ENCODE measurements around the gene SGSM2.

The SGSM2 gene

GRCh38 chr17:2372180-2372579, 34.9 kb downstream of the SGSM2 start:
- TF ChIP-seq, protein P1, sequence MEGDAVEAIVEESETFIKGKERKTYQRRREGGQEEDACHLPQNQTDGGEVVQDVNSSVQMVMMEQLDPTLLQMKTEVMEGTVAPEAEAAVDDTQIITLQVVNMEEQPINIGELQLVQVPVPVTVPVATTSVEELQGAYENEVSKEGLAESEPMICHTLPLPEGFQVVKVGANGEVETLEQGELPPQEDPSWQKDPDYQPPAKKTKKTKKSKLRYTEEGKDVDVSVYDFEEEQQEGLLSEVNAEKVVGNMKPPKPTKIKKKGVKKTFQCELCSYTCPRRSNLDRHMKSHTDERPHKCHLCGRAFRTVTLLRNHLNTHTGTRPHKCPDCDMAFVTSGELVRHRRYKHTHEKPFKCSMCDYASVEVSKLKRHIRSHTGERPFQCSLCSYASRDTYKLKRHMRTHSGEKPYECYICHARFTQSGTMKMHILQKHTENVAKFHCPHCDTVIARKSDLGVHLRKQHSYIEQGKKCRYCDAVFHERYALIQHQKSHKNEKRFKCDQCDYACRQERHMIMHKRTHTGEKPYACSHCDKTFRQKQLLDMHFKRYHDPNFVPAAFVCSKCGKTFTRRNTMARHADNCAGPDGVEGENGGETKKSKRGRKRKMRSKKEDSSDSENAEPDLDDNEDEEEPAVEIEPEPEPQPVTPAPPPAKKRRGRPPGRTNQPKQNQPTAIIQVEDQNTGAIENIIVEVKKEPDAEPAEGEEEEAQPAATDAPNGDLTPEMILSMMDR (IDR thresholded peaks at IDR 0.05; ENCODE audit: low read depth, low read length, poor library complexity, severe bottlenecking): no peak
- TF ChIP-seq EZH2phosphoT487 (IDR thresholded peaks at IDR 0.05; ENCODE audit: borderline replicate concordance, low read length): no peak
- Histone ChIP-seq H3F3A (ENCODE audit: control insufficient read depth, insufficient read depth) (no peaks in the 10 kb centered on the region), H3K4me3 (ENCODE audit: low read length) (no peak overlapping the region), H4K20me1 (ENCODE audit: control insufficient read depth, insufficient read depth, low read depth, low read length) (no peaks in the 10 kb centered on the region), H3K9me3 (ENCODE audit: control insufficient read depth, insufficient read depth, low read length) (no peaks in the 10 kb centered on the region), H3K79me2 (ENCODE audit: control insufficient read depth, low read length) (no peaks in the 10 kb centered on the region), H3K36me3 (ENCODE audit: control insufficient read depth, low read length) (0 out of 2 replicates have a peak, but pooled peaks cover 2% of the 10 kb centered on the region), H3K4me1 (ENCODE audit: control insufficient read depth, low read length) (no peaks in the 10 kb centered on the region), H3K27ac (ENCODE audit: low read depth, low read length) (no peak overlapping the region), H3K4me2 (ENCODE audit: low read length) (no peak overlapping the region), H3K27me3 (ENCODE audit: control insufficient read depth, low read length) (no peaks in the 10 kb centered on the region), H3K9me2 (replicated peaks; ENCODE audit: control insufficient read depth, low read length) (no peaks in the 10 kb centered on the region)

DNA sequence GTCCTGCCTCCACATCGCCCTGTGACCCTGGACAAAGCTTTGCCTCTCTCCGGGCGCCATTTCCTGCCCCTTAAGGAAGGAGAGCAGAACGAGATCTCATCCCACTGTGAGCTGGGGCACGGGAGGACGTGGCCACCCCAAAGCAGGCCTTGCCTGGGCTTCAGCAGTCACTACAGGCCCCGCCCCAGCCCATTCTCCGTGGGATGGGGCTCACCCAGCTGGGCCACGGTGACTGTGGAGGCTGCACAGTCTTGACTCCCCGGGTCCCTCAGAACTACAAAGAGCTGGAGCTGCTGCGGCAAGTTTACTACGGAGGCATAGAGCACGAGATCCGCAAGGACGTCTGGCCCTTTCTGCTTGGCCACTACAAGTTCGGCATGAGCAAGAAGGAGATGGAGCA, 35.4 kb downstream of the SGSM2 start:
- no peaks in the 10 kb centered on the region for H4K20me1 ChIP-seq (ENCODE audit: control insufficient read depth, insufficient read depth, low read depth, low read length)
- TF ChIP-seq, protein P1 (IDR thresholded peaks at IDR 0.05; ENCODE audit: low read depth, low read length, poor library complexity, severe bottlenecking): no peak
- no peak for TF ChIP-seq EZH2phosphoT487 (IDR thresholded peaks at IDR 0.05; ENCODE audit: borderline replicate concordance, low read length)
- H3K4me2 ChIP-seq (ENCODE audit: low read length): no peak overlapping the region
- H3K4me3 ChIP-seq (ENCODE audit: low read length): no peak overlapping the region
- H3F3A ChIP-seq (ENCODE audit: control insufficient read depth, insufficient read depth): no peaks in the 10 kb centered on the region
- no peaks in the 10 kb centered on the region for H3K79me2 ChIP-seq (ENCODE audit: control insufficient read depth, low read length)
- no peaks in the 10 kb centered on the region for H3K9me2 ChIP-seq (replicated peaks; ENCODE audit: control insufficient read depth, low read length)
- no peaks in the 10 kb centered on the region for H3K9me3 ChIP-seq (ENCODE audit: control insufficient read depth, insufficient read depth, low read length)
- H3K27me3 ChIP-seq (ENCODE audit: control insufficient read depth, low read length): no peaks in the 10 kb centered on the region
- 0 out of 2 replicates have a peak, but pooled peaks cover 2% of the 10 kb centered on the region for H3K36me3 ChIP-seq (ENCODE audit: control insufficient read depth, low read length)
- H3K4me1 ChIP-seq (ENCODE audit: control insufficient read depth, low read length): no peaks in the 10 kb centered on the region
- no peak overlapping the region for H3K27ac ChIP-seq (ENCODE audit: low read depth, low read length)

- Histone ChIP-seq H3K79me2 (ENCODE audit: control insufficient read depth, low read length) (no peaks in the 10 kb centered on the region), H3K27ac (ENCODE audit: low read depth, low read length) (no peak overlapping the region), H3K27me3 (ENCODE audit: control insufficient read depth, low read length) (no peaks in the 10 kb centered on the region), H3K36me3 (ENCODE audit: control insufficient read depth, low read length) (0 out of 2 replicates have a peak, but pooled peaks cover 2% of the 10 kb centered on the region), H4K20me1 (ENCODE audit: control insufficient read depth, insufficient read depth, low read depth, low read length) (no peaks in the 10 kb centered on the region), H3K9me3 (ENCODE audit: control insufficient read depth, insufficient read depth, low read length) (no peaks in the 10 kb centered on the region), H3K4me1 (ENCODE audit: control insufficient read depth, low read length) (no peaks in the 10 kb centered on the region), H3K4me2 (ENCODE audit: low read length) (no peak overlapping the region), H3F3A (ENCODE audit: control insufficient read depth, insufficient read depth) (no peaks in the 10 kb centered on the region), H3K9me2 (replicated peaks; ENCODE audit: control insufficient read depth, low read length) (no peaks in the 10 kb centered on the region), H3K4me3 (ENCODE audit: low read length) (no peak overlapping the region)
- TF ChIP-seq EZH2phosphoT487 (IDR thresholded peaks at IDR 0.05; ENCODE audit: borderline replicate concordance, low read length): no peak
- TF ChIP-seq, protein P1 (IDR thresholded peaks at IDR 0.05; ENCODE audit: low read depth, low read length, poor library complexity, severe bottlenecking): no peak
Measured at GRCh38 chr17:2373179-2373578, 35.9 kb downstream of the SGSM2 start.
